Neural cell (in vitro differentiated cells): ENCODE data around the gene ARF1. TPM values are rescaled to one million over a fixed set of nuclear protein-coding genes. Genes with fewer than 3 reads are reported as not detected.

ENCODE experiments used
- H2AFZ ChIP-seq: fragments of 200-600, 300-800 bp; sonication (generic), shearing (Covaris generic); 2 replicates; pipeline ENCODE4 v1.6.0; 2014; ENCODE audit warnings: low read depth, mild to moderate bottlenecking, antibody characterized with exemption, low read length, moderate library complexity
- H3F3A ChIP-seq: fragments of 200-600 bp; shearing (Covaris generic); 2 replicates; pipeline ENCODE4 v1.6.1; 2016; ENCODE audit warnings: mild to moderate bottlenecking, moderate library complexity, mixed read lengths, antibody characterized with exemption, low read length; ENCODE audit not compliant: insufficient read depth, poor library complexity, severe bottlenecking
- H3K27ac ChIP-seq: fragments of 200-600, 300-800 bp; sonication (generic), shearing (Covaris generic); 2 replicates; pipeline ENCODE4 v1.5.1; 2014; ENCODE audit warnings: mild to moderate bottlenecking, low read length, moderate library complexity
- H3K27me3 ChIP-seq: fragments of 300-800, 200-600 bp; sonication (generic), shearing (Covaris generic); 2 replicates; pipeline ENCODE4 v1.6.0; 2014; ENCODE audit warnings: mild to moderate bottlenecking, low read depth, low read length, moderate library complexity; ENCODE audit not compliant: insufficient read depth
- H3K36me3 ChIP-seq: fragments of 300-800, 200-600 bp; sonication (generic), shearing (Covaris generic); 2 replicates; pipeline ENCODE4 v1.5.1; 2014; ENCODE audit warnings: mild to moderate bottlenecking, antibody characterized with exemption, low read length, moderate library complexity; ENCODE audit not compliant: insufficient read depth
- H3K4me2 ChIP-seq: fragments of 300-800, 200-600 bp; sonication (generic), shearing (Covaris generic); 2 replicates; pipeline ENCODE4 v1.6.0; 2014; ENCODE audit warnings: mild to moderate bottlenecking, low read length
- H3K4me3 ChIP-seq: fragments of 300-800, 200-600 bp; sonication (generic), shearing (Covaris generic); 2 replicates; pipeline ENCODE4 v1.5.1; 2014; ENCODE audit warnings: mild to moderate bottlenecking, low read length, moderate library complexity
- H3K79me2 ChIP-seq: fragments of 200-600 bp; shearing (Covaris generic); replicated peaks from 2 replicates; pipeline ENCODE4 v1.6.0; 2014; ENCODE audit warnings: mild to moderate bottlenecking, low read length, moderate library complexity; ENCODE audit not compliant: insufficient read depth
- H3K9ac ChIP-seq: fragments of 300-800, 200-600 bp; sonication (generic), shearing (Covaris generic); 2 replicates; pipeline ENCODE4 v1.6.1; 2016; ENCODE audit warnings: mild to moderate bottlenecking, low read length, mixed read lengths
- H3K9me2 ChIP-seq: fragments of 200-600 bp; shearing (Covaris generic); 2 replicates; pipeline ENCODE4 v1.6.1; 2016; ENCODE audit warnings: mild to moderate bottlenecking, low read length, mixed read lengths; ENCODE audit not compliant: insufficient read depth
- H3K9me3 ChIP-seq: fragments of 200-600, 300-800 bp; sonication (generic), shearing (Covaris generic); 2 replicates; pipeline ENCODE4 v1.6.1; 2016; ENCODE audit warnings: mild to moderate bottlenecking, mixed run types, low read length, moderate library complexity, mixed read lengths
- H4K20me1 ChIP-seq: fragments of 200-600 bp; shearing (Covaris generic); 2 replicates; pipeline ENCODE4 v1.6.1; 2016; ENCODE audit warnings: mild to moderate bottlenecking, mixed run types; ENCODE audit not compliant: insufficient read depth
- EP300 ChIP-seq: fragments of 450-650 bp; conservative IDR thresholded peaks from 2 replicates; pipeline ENCODE4 v1.6.1; 2014; ENCODE audit warnings: antibody characterized with exemption, mild to moderate bottlenecking, moderate library complexity; ENCODE audit not compliant: poor library complexity, severe bottlenecking
- EZH2 ChIP-seq: fragments of 200-600, 300-800 bp; shearing (Covaris generic), sonication (generic); IDR thresholded peaks from 2 replicates; pipeline ENCODE4 v1.6.1; 2014; ENCODE audit warnings: antibody characterized with exemption, low read length, borderline replicate concordance, mild to moderate bottlenecking; ENCODE audit not compliant: insufficient read depth, poor library complexity, severe bottlenecking
- MXI1 ChIP-seq: fragments of 450-650 bp; conservative IDR thresholded peaks from 2 replicates; pipeline ENCODE4 v1.6.1; 2014; ENCODE audit warnings: antibody characterized with exemption, mild to moderate bottlenecking; ENCODE audit not compliant: poor library complexity, severe bottlenecking
- POLR2AphosphoS5 ChIP-seq: IDR thresholded peaks from 2 replicates; pipeline ENCODE4 v1.6.1; 2012
- RAD21 ChIP-seq: fragments of 450-650 bp; conservative IDR thresholded peaks from 2 replicates; pipeline ENCODE4 v1.6.1; 2014; ENCODE audit warnings: antibody characterized with exemption, mild to moderate bottlenecking, moderate library complexity
- SMC3 ChIP-seq: fragments of 450-650 bp; conservative IDR thresholded peaks from 2 replicates; pipeline ENCODE4 v1.6.1; 2014; ENCODE audit warnings: antibody characterized with exemption, mild to moderate bottlenecking, moderate library complexity; ENCODE audit not compliant: poor library complexity
- TAF1 ChIP-seq: IDR thresholded peaks from 2 replicates; pipeline ENCODE4 v1.6.1; 2012; ENCODE audit warnings: low read depth
- polyA plus RNA-seq: library from polyadenylated mRNA; depleted of rRNA; stranded (reverse); fragments of >200 nt; gene quantifications from 2 replicates; pipeline ENCODE4 v1.2.3, GENCODE V29; 2014
- TF ChIP-seq, protein P1 (sequence below): IDR thresholded peaks from 2 replicates; pipeline ENCODE4 v1.6.1; 2012; ENCODE audit warnings: borderline replicate concordance
- TF ChIP-seq, protein P2 (sequence below): fragments of 450-650 bp; IDR thresholded peaks from 2 replicates; pipeline ENCODE4 v1.5.1; 2014; ENCODE audit warnings: antibody characterized with exemption, mild to moderate bottlenecking, moderate library complexity; ENCODE audit not compliant: poor library complexity, severe bottlenecking

ARF1 gene
- polyA plus RNA-seq, 1 donor from 2014 or later = 168 TPM

DNA sequence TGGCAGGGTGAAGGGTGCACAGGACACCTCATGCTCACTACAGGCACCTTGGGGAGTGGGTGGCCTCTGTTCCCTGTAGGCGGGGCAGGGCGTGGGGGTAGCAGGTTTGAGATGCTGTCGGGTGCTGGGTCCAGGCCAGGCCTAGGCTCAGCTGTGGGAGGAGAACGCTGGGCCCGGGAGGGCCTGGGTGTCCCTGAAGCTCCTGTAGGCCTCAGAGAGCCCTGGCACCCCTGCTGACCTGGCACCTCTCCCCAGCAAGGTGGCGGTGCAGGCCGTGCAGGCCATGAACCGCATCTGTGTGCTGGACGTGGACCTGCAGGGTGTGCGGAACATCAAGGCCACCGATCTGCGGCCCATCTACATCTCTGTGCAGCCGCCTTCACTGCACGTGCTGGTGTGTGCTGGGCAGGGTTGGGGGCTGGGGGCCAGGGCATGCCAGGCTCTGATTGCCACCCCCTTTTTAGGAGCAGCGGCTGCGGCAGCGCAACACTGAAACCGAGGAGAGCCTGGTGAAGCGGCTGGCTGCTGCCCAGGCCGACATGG lies 64.7 kb downstream of the ARF1 start:
- Histone ChIP-seq H4K20me1 (peaks cover 7% of the 10 kb centered on the region), H3K36me3 (no peaks in the 10 kb centered on the region)

DNA sequence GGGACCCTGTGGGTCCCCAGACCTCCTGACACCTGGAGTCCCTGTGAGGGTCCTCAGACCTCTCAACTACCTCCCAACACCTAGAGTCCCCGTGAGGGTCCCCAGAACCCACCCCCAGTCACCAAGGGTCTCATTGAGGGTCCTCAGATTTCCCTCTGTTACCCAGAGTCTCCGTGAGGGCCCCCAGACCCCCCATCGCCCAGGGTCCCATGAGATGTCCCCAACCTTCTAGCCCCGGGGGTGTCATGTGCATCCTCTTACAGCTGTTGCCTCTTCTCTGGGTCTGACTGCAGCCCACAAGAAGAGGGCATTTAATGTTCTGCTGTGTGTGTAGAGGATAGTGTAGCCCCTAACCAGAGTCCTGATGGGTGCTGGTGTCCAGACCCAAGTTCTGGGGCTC lies 65.3 kb downstream of the ARF1 start:
- peaks cover 4% of the 10 kb centered on the region for H4K20me1 ChIP-seq
- no peaks in the 10 kb centered on the region for H3K9me3 ChIP-seq
- H3K4me3 ChIP-seq = no peak overlapping the region
- no peak overlapping the region for H2AFZ ChIP-seq
- no peaks in the 10 kb centered on the region for H3K9me2 ChIP-seq
- no peaks in the 10 kb centered on the region for H3K27me3 ChIP-seq
- H3F3A ChIP-seq = no peaks in the 10 kb centered on the region
- H3K4me2 ChIP-seq = no peak overlapping the region
- H3K9ac ChIP-seq = no peak overlapping the region
- no peak overlapping the region for H3K27ac ChIP-seq
- peaks cover 7% of the 10 kb centered on the region for H3K79me2 ChIP-seq
- no peaks in the 10 kb centered on the region for H3K36me3 ChIP-seq
- TF ChIP-seq RAD21 (no peak), TAF1 (no peak), SMC3 (no peak), EZH2 (no peak), EP300 (no peak), POLR2AphosphoS5 (no peak), MXI1 (no peak)
- TF ChIP-seq, protein P1, sequence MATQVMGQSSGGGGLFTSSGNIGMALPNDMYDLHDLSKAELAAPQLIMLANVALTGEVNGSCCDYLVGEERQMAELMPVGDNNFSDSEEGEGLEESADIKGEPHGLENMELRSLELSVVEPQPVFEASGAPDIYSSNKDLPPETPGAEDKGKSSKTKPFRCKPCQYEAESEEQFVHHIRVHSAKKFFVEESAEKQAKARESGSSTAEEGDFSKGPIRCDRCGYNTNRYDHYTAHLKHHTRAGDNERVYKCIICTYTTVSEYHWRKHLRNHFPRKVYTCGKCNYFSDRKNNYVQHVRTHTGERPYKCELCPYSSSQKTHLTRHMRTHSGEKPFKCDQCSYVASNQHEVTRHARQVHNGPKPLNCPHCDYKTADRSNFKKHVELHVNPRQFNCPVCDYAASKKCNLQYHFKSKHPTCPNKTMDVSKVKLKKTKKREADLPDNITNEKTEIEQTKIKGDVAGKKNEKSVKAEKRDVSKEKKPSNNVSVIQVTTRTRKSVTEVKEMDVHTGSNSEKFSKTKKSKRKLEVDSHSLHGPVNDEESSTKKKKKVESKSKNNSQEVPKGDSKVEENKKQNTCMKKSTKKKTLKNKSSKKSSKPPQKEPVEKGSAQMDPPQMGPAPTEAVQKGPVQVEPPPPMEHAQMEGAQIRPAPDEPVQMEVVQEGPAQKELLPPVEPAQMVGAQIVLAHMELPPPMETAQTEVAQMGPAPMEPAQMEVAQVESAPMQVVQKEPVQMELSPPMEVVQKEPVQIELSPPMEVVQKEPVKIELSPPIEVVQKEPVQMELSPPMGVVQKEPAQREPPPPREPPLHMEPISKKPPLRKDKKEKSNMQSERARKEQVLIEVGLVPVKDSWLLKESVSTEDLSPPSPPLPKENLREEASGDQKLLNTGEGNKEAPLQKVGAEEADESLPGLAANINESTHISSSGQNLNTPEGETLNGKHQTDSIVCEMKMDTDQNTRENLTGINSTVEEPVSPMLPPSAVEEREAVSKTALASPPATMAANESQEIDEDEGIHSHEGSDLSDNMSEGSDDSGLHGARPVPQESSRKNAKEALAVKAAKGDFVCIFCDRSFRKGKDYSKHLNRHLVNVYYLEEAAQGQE = no peak
- TF ChIP-seq, protein P2, sequence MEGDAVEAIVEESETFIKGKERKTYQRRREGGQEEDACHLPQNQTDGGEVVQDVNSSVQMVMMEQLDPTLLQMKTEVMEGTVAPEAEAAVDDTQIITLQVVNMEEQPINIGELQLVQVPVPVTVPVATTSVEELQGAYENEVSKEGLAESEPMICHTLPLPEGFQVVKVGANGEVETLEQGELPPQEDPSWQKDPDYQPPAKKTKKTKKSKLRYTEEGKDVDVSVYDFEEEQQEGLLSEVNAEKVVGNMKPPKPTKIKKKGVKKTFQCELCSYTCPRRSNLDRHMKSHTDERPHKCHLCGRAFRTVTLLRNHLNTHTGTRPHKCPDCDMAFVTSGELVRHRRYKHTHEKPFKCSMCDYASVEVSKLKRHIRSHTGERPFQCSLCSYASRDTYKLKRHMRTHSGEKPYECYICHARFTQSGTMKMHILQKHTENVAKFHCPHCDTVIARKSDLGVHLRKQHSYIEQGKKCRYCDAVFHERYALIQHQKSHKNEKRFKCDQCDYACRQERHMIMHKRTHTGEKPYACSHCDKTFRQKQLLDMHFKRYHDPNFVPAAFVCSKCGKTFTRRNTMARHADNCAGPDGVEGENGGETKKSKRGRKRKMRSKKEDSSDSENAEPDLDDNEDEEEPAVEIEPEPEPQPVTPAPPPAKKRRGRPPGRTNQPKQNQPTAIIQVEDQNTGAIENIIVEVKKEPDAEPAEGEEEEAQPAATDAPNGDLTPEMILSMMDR = no peak

More for the DNA sequence above, 64.7 kb downstream of the ARF1 start:
- H3K27ac ChIP-seq = no peak overlapping the region
- no peak overlapping the region for H3K9ac ChIP-seq
- H3K9me2 ChIP-seq = no peaks in the 10 kb centered on the region
- no peaks in the 10 kb centered on the region for H3K9me3 ChIP-seq
- no peak overlapping the region for H3K4me3 ChIP-seq
- TF ChIP-seq SMC3 (no peak), RAD21 (no peak), POLR2AphosphoS5 (no peak), MXI1 (no peak), TAF1 (no peak), EP300 (no peak), EZH2 (no peak)
- TF ChIP-seq, protein P1 = no peak
- TF ChIP-seq, protein P2 = no peak
- no peak overlapping the region for H3K4me2 ChIP-seq
- H3K27me3 ChIP-seq = no peaks in the 10 kb centered on the region
- H3F3A ChIP-seq = no peaks in the 10 kb centered on the region
- peaks cover 13% of the 10 kb centered on the region for H3K79me2 ChIP-seq
- H2AFZ ChIP-seq = no peak overlapping the region
